ENCODE results near the gene TPRA1. TPM values are rescaled to one million over a fixed set of nuclear protein-coding genes. Genes with fewer than 3 reads are reported as not detected.

The TPRA1 gene
- 49.0 and 54.2 TPM in 2 replicates for total RNA-seq

GRCh38 chr3:127590593-127591465, at the start of gene TPRA1:
Gene TPRA1 (minus strand): TSS chr3:127590733. CDS start chr3:127580146, 10,587 bp downstream.

GRCh38 chr3:127628788-127629466, 38.4 kb upstream of the TPRA1 start, which contains the start of gene PODXL2:
Gene PODXL2 (plus strand): TSS chr3:127629185. CDS start chr3:127629220, 35 bp downstream.

Other genes with a start within 250 kb of the TPRA1 start
- 85.6 and 88.8 TPM in 2 replicates for gene MCM2, start 7.7 kb upstream of the TPRA1 start, total RNA-seq
- 1.1 and 1.3 TPM in 2 replicates for gene PODXL2, start 38.5 kb upstream of the TPRA1 start, total RNA-seq
- 4.7 and 6.8 TPM in 2 replicates for gene ABTB1, start 82.2 kb upstream of the TPRA1 start, total RNA-seq
- 116 and 137 TPM in 2 replicates for gene MGLL, start 231.8 kb upstream of the TPRA1 start, total RNA-seq